GM20431 (cell line): ENCODE data around the gene TRABD2A.
"Not testable (repeated sequence)": the region's sequence is repeated elsewhere in the genome, so short reads cannot be mapped to it uniquely, and the experiment has no call there.

Source experiments
- in situ Hi-C: fragments of 300-500 bp; cut with MseI, MboI; formaldehyde crosslinking; loops from one replicate; pipeline ENCODE4 v1.15.0; 2020; ENCODE audit warnings: low sequenced_read_pairs; ENCODE audit not compliant: unreplicated experiment

TRABD2A gene

DNA sequence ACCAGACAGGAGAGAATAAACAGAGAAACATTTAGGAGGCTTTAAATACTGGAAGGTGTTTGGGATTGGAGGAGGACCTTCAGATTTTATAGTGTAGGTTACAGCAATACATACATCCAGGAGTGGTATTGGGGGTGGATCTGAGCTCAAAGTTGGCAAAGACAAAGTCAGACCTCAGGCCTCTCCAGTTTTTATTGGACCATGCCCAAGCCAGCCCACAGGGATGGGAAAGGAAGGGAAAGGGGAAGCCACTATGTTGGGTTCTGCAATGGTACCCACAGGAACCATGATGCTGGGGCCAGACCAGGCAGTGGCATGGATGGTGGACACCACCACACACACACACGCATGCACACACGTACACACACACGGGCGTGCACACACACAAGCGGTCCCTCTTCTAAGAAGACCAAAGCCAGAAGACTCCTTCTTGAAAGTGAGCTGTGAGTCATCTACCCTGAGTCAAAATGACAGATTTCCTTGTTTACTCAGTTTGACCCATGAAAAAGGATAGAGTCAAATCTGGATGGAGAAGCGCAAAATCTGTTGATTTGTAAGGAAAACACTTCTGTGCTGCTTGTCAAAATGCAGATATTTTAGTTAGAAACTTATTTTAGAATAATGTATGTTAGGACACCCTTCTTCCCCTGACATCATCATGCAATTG, 87.9 kb downstream of the TRABD2A start:
- in situ Hi-C loops: no loop called here

DNA sequence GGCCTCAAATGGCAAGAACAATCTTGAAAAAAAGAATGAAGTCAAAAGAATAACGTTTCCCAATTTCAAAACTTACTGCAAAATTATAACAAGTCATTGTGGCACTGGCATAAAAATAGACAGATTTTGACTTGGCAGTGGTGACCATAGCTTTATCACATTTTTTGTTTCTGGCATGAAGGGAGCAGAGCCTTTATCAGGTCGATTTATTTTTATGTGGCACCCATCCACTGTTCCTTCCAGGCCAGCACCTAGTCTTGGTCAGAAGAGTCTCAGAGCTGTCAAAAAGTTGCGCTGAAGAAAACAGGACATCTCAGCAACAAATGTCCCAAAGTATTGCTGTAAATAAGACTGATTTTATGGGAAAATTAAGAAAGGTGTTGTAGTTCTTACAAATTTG, 92.4 kb downstream of the TRABD2A start:
- in situ Hi-C loops: no loop called here

DNA sequence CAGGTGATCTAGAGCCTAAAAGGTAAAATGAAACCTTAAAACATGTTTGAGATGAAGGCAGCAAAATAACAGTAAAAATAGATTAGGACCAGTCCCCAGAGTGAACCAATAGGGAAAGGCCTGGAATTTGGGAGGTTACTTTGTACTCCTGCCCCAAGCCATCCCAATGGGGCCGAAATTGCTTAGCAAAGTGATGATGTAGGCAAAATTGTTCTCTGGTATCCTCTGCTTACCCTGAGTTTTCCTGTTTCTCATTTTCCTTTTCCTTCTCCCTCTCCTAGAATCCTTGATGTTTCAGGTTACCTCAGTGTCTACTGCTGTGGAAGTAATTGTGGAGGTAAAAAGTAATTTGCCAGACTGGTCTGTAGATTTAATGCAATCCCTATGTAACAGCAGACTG, 92.9 kb downstream of the TRABD2A start:
- in situ Hi-C loops: no loop called here

DNA sequence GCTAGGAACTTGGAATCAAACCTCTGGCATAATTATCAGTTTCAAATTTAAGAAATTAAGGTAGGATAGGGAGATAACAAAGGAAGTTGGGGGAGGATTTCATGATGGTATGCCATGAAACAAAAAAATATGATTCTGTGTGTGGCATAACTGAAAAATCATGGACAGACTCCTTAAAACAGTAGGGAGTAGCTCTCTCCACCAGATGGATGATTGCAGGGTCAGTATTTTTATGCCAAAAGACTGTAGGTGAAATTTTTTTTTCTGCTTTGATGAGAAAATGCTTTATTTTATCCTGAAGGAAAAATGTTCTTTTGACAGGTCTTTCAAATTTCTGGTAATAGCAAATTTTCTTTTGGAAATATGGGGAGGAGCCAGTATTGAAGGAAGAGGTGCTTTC, 94.3 kb downstream of the TRABD2A start:
- in situ Hi-C loops: no loop called here

DNA sequence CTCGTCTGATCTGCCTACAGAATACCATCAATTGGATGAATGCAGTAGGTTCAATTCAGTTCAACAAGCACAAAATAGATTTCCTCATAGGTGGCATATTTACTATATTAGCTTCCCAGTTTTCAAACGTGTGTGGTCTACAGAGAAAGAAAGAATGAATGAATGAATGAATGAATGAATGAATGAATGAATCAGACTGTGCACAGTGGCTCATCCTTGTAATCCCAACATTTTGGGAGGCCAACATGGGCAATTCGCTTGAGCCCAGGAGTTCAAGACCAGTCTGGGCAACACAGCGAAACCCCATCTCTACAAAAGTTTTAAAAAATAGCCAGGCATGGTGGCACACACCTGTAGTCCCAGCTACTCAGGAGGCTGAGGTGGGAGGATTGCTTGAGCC, 94.9 kb downstream of the TRABD2A start:
- in situ Hi-C loops: no loop called here

DNA sequence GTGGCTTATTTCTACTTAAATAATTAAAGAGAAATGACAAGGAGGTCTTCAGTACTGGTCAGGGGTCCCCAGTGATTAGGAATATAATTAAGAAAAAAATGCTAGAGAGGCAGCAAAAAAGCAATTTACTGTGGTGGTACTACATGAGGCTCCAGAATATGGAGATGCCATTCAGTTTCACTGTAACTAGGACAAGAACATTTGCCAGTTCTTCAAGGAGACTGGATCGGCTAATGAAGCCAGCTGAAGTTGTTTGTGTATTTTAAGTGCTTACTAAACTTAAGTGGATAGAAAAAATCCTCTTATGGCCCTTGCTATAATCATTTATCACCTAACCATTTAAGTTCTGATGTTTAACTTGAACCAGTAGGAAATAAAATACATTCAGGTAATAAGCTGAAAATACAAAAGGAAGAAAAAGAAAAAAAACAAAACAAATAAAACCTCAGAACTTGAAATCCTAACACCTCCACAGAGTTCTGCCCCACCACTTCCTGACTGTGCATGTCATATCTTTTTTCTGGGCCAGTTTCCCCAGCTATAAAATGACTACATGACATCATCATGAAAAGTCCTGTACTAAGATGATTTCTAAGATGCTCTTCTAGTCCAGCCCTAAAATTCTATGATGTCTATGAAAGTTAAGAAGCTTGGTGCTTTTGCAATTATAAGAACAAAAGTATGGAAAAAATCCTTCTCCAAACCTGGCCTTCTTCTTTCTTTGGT, 98.0 kb downstream of the TRABD2A start:
- in situ Hi-C loops: no loop called here

DNA sequence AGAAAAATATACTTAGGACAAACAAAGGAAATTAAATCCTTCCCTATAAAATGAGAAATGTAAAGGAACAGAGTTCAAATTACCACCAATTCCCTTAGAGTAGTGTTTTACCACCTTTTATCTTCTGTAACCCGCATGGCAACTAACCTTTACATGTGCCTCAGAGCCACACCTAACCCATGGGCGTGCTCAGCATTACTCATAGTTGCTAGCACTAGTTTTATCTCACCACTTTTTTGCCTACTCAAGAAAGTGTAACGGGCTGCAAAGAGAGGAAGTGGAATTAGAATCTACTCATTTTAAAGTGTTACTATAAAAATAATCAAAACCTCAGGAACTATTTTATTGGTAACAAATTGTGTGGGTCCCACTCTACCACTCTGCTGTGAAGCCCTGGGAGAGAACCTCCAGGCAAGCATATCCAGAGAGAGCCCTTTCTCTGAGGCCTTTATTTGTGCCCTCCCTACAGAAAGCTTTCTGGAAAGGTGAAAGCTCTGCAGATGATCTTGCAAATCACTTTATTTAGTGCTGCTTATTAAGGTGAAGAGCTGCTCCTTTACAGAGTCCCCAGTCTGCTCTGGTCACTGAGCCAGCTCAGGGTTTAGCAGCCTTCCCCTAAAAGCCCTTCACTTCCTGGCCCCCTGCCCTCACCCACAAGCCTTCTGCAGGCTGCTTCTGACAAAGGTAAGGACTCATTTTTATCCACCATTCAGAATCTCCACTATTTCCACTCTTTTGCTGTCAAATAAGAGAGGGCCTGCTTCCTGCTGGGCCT, 98.8 kb downstream of the TRABD2A start:
- in situ Hi-C loops: no loop called here

DNA sequence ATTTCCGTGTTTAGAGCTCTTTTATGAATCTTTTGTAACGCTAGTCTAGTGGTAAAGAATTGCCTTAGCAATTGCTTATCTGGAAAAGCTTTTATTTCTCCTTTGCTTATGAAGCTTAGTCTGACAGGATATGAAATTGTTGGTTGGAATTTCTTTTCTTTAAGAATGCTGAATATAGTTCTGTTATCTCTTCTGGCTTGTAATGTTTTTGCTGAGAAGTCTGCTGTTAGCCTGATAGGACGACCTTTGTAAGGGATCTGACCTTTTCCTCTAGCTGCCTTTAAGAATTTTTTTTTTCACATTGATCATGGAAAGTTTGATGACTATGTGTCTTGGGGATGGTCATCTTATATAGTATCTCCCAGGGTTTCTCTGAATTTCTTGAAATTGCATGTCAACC, 101.1 kb downstream of the TRABD2A start:
- in situ Hi-C loops: no loop called here

DNA sequence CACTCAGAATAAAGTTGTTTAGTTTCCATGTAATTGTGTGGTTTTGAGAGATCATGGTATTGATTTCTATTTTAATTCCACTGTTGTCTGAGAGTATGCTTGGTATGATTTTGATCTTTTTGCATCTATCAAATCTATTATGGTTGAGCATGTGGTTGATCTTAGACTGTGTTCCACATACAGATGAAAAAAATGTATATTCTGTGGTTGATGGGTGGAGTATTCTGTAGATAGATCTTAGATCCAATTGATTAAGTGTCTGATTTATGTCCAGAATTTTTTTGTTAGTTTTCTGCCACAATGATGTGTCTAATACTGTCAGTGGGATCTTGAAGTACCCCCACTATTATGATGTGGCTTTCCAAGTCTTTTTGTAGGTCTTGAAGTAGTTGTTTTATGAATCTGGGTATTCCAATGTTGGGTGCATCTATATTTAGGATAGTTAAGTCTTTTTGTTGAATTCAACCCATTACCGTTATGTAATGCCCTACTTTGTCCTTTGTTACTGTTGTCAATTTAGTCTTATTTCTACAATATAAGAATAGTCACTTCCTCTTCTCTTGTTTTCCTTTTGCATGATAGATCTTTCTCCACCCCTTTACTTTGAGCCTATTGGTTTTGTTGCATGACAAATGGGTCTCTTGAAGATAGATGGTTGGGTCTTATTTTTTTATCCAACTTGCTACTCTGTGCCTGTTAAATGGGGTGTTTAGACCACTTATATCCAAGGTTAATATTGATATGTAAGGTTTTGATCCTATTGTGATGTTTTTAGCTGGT, 101.8 kb downstream of the TRABD2A start:
- in situ Hi-C loops: no loop called here

DNA sequence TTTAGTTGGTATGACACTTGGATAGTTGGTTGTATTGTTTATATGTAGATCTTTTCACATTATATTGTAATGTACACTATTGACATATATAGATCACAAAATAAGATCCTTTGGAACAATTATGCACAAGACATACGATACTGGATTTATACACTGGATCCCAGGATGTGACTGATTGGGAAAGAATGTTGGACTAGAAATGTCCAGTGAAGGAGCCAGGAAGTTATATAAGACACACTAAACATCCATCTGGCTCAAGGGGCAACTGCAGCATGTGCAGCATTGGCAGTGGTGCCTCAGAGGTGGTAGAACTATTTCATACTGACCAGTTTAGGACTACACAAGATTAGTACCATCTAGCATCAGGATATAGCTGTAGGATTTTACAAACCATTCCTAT, 104.9 kb downstream of the TRABD2A start:
- in situ Hi-C loops: no loop called here

DNA sequence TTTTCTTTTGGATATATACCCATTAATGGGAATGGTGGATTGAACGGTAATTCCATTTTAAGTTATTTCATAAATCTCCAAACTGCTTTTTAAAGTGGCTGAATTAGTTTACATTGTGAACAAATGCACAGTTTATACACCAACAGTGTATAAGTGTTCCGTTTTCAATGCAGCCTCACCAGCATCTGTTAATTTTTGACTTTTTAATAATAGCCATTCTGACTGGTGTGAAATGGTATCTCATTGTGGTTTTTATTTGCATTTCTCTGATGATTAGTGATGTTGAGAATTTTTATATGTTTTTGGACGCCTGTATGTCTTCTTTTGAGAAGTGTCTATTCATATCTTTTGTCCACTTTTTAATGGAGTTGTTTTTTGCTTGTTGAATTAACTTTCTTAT, 107.3 kb downstream of the TRABD2A start:
- in situ Hi-C loops: not testable (repeated sequence)
